Progenitor cell of endocrine pancreas (in vitro differentiated cells): ENCODE measurements around the gene RAPGEF1. TPM values are rescaled to one million over a fixed set of nuclear protein-coding genes. Genes with fewer than 3 reads are reported as not detected.

Experiments
- DNase-seq: peaks from one replicate; pipeline ENCODE4 v3.0.0; 2021; ENCODE audit warnings: low spot score; ENCODE audit not compliant: unreplicated experiment
- H3K27ac Mint-ChIP-seq: 2 replicates; pipeline ENCODE4 v1.8.0; 2021; ENCODE audit warnings: mild to moderate bottlenecking, moderate library complexity, mixed read lengths
- H3K27me3 Mint-ChIP-seq: 2 replicates; pipeline ENCODE4 v1.8.0; 2021; ENCODE audit warnings: mixed read lengths
- H3K36me3 Mint-ChIP-seq: 2 replicates; pipeline ENCODE4 v1.8.0; 2022; ENCODE audit warnings: mixed read lengths; ENCODE audit not compliant: insufficient read depth
- H3K4me1 Mint-ChIP-seq: 2 replicates; pipeline ENCODE4 v1.8.0; 2021; ENCODE audit warnings: low read depth, mixed read lengths
- H3K4me3 Mint-ChIP-seq: 2 replicates; pipeline ENCODE4 v1.8.0; 2021; ENCODE audit warnings: low read depth, mild to moderate bottlenecking, moderate library complexity, mixed read lengths
- H3K9me3 Mint-ChIP-seq: 2 replicates; pipeline ENCODE4 v1.8.0; 2021; ENCODE audit warnings: low read depth, mixed read lengths
- CTCF ChIP-seq: fragments of 200-600 bp; sonication (generic); IDR thresholded peaks from one replicate; pipeline ENCODE4 v1.5.0; 2021; ENCODE audit warnings: antibody characterized with exemption, mild to moderate bottlenecking; ENCODE audit not compliant: unreplicated experiment
- total RNA-seq: library from RNA; stranded (reverse); gene quantifications from 2 replicates; pipeline ENCODE4 v1.2.1, GENCODE V29; 2021

RAPGEF1 gene
- total RNA-seq, 1 donor from 2014 or later: 57.3 TPM

GRCh38 chr9:131733541-131734061, 6.3 kb downstream of the RAPGEF1 start:
- Mint-ChIP-seq H3K4me1 (peaks cover 48% of the 10 kb centered on the region), H3K27ac (no peak overlapping the region), H3K4me3 (no peak overlapping the region), H3K36me3 (no peaks in the 10 kb centered on the region), H3K27me3 (no peaks in the 10 kb centered on the region), H3K9me3 (no peaks in the 10 kb centered on the region)
- DNase-seq: no peak
- no peak for TF ChIP-seq CTCF

- no peak for TF ChIP-seq CTCF
- H3K9me3 Mint-ChIP-seq: no peaks in the 10 kb centered on the region
- no peak overlapping the region for H3K4me3 Mint-ChIP-seq
- no peaks in the 10 kb centered on the region for H3K36me3 Mint-ChIP-seq
- H3K4me1 Mint-ChIP-seq: peaks cover 47% of the 10 kb centered on the region
- H3K27ac Mint-ChIP-seq: peak overlapping the region; percentile 17
- H3K27me3 Mint-ChIP-seq: no peaks in the 10 kb centered on the region
- no peak for DNase-seq
Observed at GRCh38 chr9:131732636-131733289, 7.1 kb downstream of the RAPGEF1 start.

GRCh38 chr9:131732061-131732526, 7.8 kb downstream of the RAPGEF1 start:
- DNase-seq: no peak
- Mint-ChIP-seq H3K36me3 (no peaks in the 10 kb centered on the region), H3K4me1 (peaks cover 47% of the 10 kb centered on the region), H3K9me3 (no peaks in the 10 kb centered on the region), H3K27me3 (no peaks in the 10 kb centered on the region), H3K27ac (no peak overlapping the region), H3K4me3 (no peak overlapping the region)
- no peak for TF ChIP-seq CTCF

- no peak overlapping the region for H3K4me3 Mint-ChIP-seq
- H3K9me3 Mint-ChIP-seq: no peaks in the 10 kb centered on the region
- no peaks in the 10 kb centered on the region for H3K27me3 Mint-ChIP-seq
- no peak overlapping the region for H3K27ac Mint-ChIP-seq
- H3K4me1 Mint-ChIP-seq: peaks cover 42% of the 10 kb centered on the region
- no peak for DNase-seq
- H3K36me3 Mint-ChIP-seq: no peaks in the 10 kb centered on the region
- TF ChIP-seq CTCF: no peak
Observed at GRCh38 chr9:131731644-131732043, 8.2 kb downstream of the RAPGEF1 start.

GRCh38 chr9:131731237-131731636, 8.6 kb downstream of the RAPGEF1 start:
- Mint-ChIP-seq H3K4me3 (no peak overlapping the region), H3K4me1 (peaks cover 38% of the 10 kb centered on the region), H3K36me3 (no peaks in the 10 kb centered on the region), H3K27me3 (no peaks in the 10 kb centered on the region), H3K9me3 (no peaks in the 10 kb centered on the region), H3K27ac (no peak overlapping the region)
- no peak for DNase-seq
- TF ChIP-seq CTCF: no peak
